HTR-8/SVneo (cell line): ENCODE results near the gene LAMB2.

Experiments
- DNase-seq: peaks from one replicate; pipeline ENCODE4 v3.0.0; 2011; ENCODE audit warnings: low spot score, mixed read lengths; ENCODE audit not compliant: insufficient read length
- FAIRE-seq: peaks from 2 replicates; lab custom pipeline; 2011; peaks lifted over from hg19 to GRCh38; lab: Jason Lieb, UNC

Gene LAMB2

GRCh38 chr3:49122886-49123545, 9.8 kb downstream of the LAMB2 start:
- no peak for FAIRE-seq

GRCh38 chr3:49122451-49122850, 10.4 kb downstream of the LAMB2 start:
- no peak for FAIRE-seq
- DNase-seq, result no peak

More at GRCh38 chr3:49122886-49123545, 9.8 kb downstream of the LAMB2 start:
- no peak for DNase-seq

- no peak for FAIRE-seq
Measured at GRCh38 chr3:49122022-49122421, 10.8 kb downstream of the LAMB2 start.

GRCh38 chr3:49121132-49121736, 11.6 kb downstream of the LAMB2 start:
- FAIRE-seq, result no peak

More at GRCh38 chr3:49122022-49122421, 10.8 kb downstream of the LAMB2 start:
- DNase-seq, result no peak

GRCh38 chr3:49120438-49121131, 12.3 kb downstream of the LAMB2 start, which contains the start of gene USP19:
TSS of gene USP19 (minus strand) at chr3:49120823. CDS start at chr3:49119145, 1,678 bp downstream.
- DNase-seq (peak; percentile 96), FAIRE-seq (peak; percentile 98)

More at GRCh38 chr3:49121132-49121736, 11.6 kb downstream of the LAMB2 start:
- no peak for DNase-seq

- no peak for FAIRE-seq
- DNase-seq, result no peak
Measured at GRCh38 chr3:49120096-49120437, 12.8 kb downstream of the LAMB2 start.

GRCh38 chr3:49119439-49119838, 13.4 kb downstream of the LAMB2 start:
- FAIRE-seq, result no peak

GRCh38 chr3:49119036-49119435, 13.8 kb downstream of the LAMB2 start:
- DNase-seq, result no peak

More at GRCh38 chr3:49119439-49119838, 13.4 kb downstream of the LAMB2 start:
- DNase-seq, result no peak

GRCh38 chr3:49112262-49112661, 20.6 kb downstream of the LAMB2 start:
- FAIRE-seq (no peak), DNase-seq (no peak)

More at GRCh38 chr3:49119036-49119435, 13.8 kb downstream of the LAMB2 start:
- FAIRE-seq, result no peak

- no peak for FAIRE-seq
- no peak for DNase-seq
Measured at GRCh38 chr3:49111347-49111746, 21.5 kb downstream of the LAMB2 start.

GRCh38 chr3:49110780-49111179, 22.1 kb downstream of the LAMB2 start:
- FAIRE-seq (no peak), DNase-seq (no peak)

- FAIRE-seq (no peak), DNase-seq (no peak)
Measured at GRCh38 chr3:49108346-49108745, 24.5 kb downstream of the LAMB2 start.

- peak; percentile 4 for FAIRE-seq
- DNase-seq, result peak; percentile 98
Measured at GRCh38 chr3:49104427-49105291, 28.2 kb downstream of the LAMB2 start, which contains the start of gene QARS1. TSS of gene QARS1 (minus strand) at chr3:49104757. CDS start at chr3:49104733, 24 bp downstream.

- FAIRE-seq (no peak), DNase-seq (no peak)
Measured at GRCh38 chr3:49104052-49104426, 28.8 kb downstream of the LAMB2 start.

- FAIRE-seq (no peak), DNase-seq (no peak)
Measured at GRCh38 chr3:49100046-49100615, 32.7 kb downstream of the LAMB2 start.

GRCh38 chr3:49098910-49099630, 33.8 kb downstream of the LAMB2 start:
- DNase-seq (no peak), FAIRE-seq (no peak)

GRCh38 chr3:49098429-49098828, 34.4 kb downstream of the LAMB2 start:
- FAIRE-seq (no peak), DNase-seq (no peak)

- FAIRE-seq, result no peak
Measured at GRCh38 chr3:49093853-49094767, 38.7 kb downstream of the LAMB2 start, which contains the start of gene QRICH1. TSS of gene QRICH1 (minus strand) at chr3:49094071. CDS start at chr3:49077017, 17,054 bp downstream.

More at GRCh38 chr3:49093853-49094767, 38.7 kb downstream of the LAMB2 start, which contains the start of gene QRICH1:
- peak; percentile 95 for DNase-seq
